ENCODE data around the gene SOX5. TPM values are rescaled to one million over a fixed set of nuclear protein-coding genes. Genes with fewer than 3 reads are reported as not detected.

Gene SOX5
- total RNA-seq, 1 donor from 2014 or later, result 86.8 TPM

GRCh38 chr12:23931176-23931575 lies 18.3 kb downstream of the SOX5 start:
- no peaks in the 10 kb centered on the region for H3K27me3 Mint-ChIP-seq (ENCODE audit: low read depth)

DNA sequence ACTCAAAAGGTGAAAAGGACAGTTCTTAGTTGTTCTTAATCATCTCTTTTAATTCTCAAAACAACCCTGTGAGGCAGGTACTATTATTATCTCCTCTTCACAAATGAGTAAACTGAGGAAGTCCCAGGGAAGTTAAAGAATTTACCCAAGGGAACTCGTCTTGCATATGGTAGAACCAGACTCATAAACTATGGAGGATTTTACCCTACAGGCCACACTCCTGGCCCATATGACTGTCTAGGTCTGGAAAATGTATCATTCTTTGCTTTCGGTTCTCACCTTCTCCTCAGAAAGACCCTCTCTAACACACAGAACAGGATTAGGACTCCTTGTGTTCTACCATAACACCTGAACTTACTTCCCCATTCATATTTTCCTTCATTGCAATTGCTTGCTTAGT lies 18.9 kb downstream of the SOX5 start:
- no peak for TF ChIP-seq CTCF (conservative IDR thresholded peaks at IDR 0.05)
- no peak overlapping the region for H3K4me3 Mint-ChIP-seq
- no peak for DNase-seq (ENCODE audit: low read depth, low spot score)
- H3K4me1 Mint-ChIP-seq, result peaks cover 52% of the 10 kb centered on the region
- peaks cover 4% of the 10 kb centered on the region for H3K9me3 Mint-ChIP-seq
- H3K36me3 Mint-ChIP-seq (ENCODE audit: low read depth), result peaks cover 13% of the 10 kb centered on the region
- no peaks in the 10 kb centered on the region for H3K27me3 Mint-ChIP-seq (ENCODE audit: low read depth)
- no peak overlapping the region for H3K27ac Mint-ChIP-seq (ENCODE audit: unreplicated experiment)

More at GRCh38 chr12:23931176-23931575, 18.3 kb downstream of the SOX5 start:
- Mint-ChIP-seq H3K36me3 (ENCODE audit: low read depth) (peaks cover 13% of the 10 kb centered on the region), H3K9me3 (peaks cover 4% of the 10 kb centered on the region), H3K4me3 (no peak overlapping the region), H3K4me1 (peaks cover 49% of the 10 kb centered on the region), H3K27ac (ENCODE audit: unreplicated experiment) (no peak overlapping the region)
- TF ChIP-seq CTCF (conservative IDR thresholded peaks at IDR 0.05), result no peak
- no peak for DNase-seq (ENCODE audit: low read depth, low spot score)

- no peak overlapping the region for H3K4me3 Mint-ChIP-seq
- no peak for DNase-seq (ENCODE audit: low read depth, low spot score)
- H3K27me3 Mint-ChIP-seq (ENCODE audit: low read depth), result no peaks in the 10 kb centered on the region
- H3K4me1 Mint-ChIP-seq, result peaks cover 52% of the 10 kb centered on the region
- peak overlapping the region; percentile 79 for H3K27ac Mint-ChIP-seq (ENCODE audit: unreplicated experiment)
- no peak for TF ChIP-seq CTCF (conservative IDR thresholded peaks at IDR 0.05)
- H3K9me3 Mint-ChIP-seq, result peaks cover 4% of the 10 kb centered on the region
- H3K36me3 Mint-ChIP-seq (ENCODE audit: low read depth), result peaks cover 13% of the 10 kb centered on the region
Observed at GRCh38 chr12:23929906-23930305, 19.6 kb downstream of the SOX5 start.

DNA sequence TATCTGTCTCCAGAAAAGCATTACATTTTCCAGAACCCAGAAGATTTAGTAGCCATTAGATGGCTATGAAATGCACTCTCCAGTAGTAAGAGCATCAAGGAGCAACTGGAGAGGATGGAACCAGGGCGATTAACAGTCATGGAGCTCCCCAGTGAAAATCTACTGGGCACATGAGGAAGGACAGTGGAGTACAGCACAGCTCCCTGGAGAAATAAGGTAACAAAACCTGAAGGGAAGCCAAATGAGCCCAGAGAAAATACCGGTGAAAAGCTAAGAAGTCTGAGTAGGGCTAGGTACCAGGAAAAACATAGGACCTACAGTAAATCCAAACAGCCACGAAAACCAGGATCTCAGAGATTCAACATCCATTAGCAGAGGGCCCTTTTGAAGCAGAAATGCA lies 21.6 kb downstream of the SOX5 start:
- peaks cover 16% of the 10 kb centered on the region for H3K36me3 Mint-ChIP-seq (ENCODE audit: low read depth)
- peaks cover 4% of the 10 kb centered on the region for H3K9me3 Mint-ChIP-seq
- peaks cover 56% of the 10 kb centered on the region for H3K4me1 Mint-ChIP-seq
- H3K4me3 Mint-ChIP-seq, result no peak overlapping the region
- H3K27ac Mint-ChIP-seq (ENCODE audit: unreplicated experiment), result no peak overlapping the region
- DNase-seq (ENCODE audit: low read depth, low spot score), result no peak
- H3K27me3 Mint-ChIP-seq (ENCODE audit: low read depth), result no peaks in the 10 kb centered on the region
- no peak for TF ChIP-seq CTCF (conservative IDR thresholded peaks at IDR 0.05)

GRCh38 chr12:23921099-23921856 lies 28.2 kb downstream of the SOX5 start:
- Mint-ChIP-seq H3K4me1 (peaks cover 51% of the 10 kb centered on the region), H3K4me3 (peak overlapping the region; percentile 44), H3K27me3 (ENCODE audit: low read depth) (no peaks in the 10 kb centered on the region), H3K36me3 (ENCODE audit: low read depth) (peaks cover 8% of the 10 kb centered on the region), H3K27ac (ENCODE audit: unreplicated experiment) (no peak overlapping the region), H3K9me3 (peaks cover 2% of the 10 kb centered on the region)
- TF ChIP-seq CTCF (conservative IDR thresholded peaks at IDR 0.05), result no peak
- DNase-seq (ENCODE audit: low read depth, low spot score), result no peak

All from neural crest cell (in vitro differentiated cells).